Astrocyte (in vitro differentiated cells and primary cell): ENCODE data around the gene TGOLN2.

Experiments
- EZH2 ChIP-seq: IDR thresholded peaks from 2 replicates; pipeline ENCODE4 v1.6.1; 2012; ENCODE audit warnings: mild to moderate bottlenecking, low read length, inconsistent platforms; ENCODE audit not compliant: insufficient read depth
- TF ChIP-seq, protein P1 (sequence below): IDR thresholded peaks from 2 replicates; pipeline ENCODE4 v1.5.1; 2011; ENCODE audit warnings: low read depth, mild to moderate bottlenecking, inconsistent platforms, low read length, moderate library complexity; ENCODE audit not compliant: insufficient read depth

DNA sequence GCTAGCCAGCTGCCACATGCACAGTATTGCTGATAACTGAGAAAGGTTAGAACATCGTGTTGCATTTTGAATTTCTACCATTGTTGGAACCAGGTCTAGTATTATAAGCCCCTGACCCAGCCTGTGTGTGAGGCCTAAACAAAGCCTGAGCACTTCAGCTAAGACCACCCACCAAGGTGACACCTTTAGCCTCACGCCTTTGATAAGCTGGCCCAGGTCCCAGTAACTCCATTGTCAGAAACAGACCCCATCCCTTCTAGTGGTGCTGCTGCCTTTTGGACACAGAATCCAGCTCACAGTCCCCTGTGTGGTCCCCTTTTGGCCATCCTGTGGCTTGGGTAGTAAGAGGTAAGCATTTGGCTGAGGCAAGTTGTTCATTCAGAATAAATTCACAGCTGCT, 28.4 kb upstream of the TGOLN2 start:
- TF ChIP-seq, protein P1, sequence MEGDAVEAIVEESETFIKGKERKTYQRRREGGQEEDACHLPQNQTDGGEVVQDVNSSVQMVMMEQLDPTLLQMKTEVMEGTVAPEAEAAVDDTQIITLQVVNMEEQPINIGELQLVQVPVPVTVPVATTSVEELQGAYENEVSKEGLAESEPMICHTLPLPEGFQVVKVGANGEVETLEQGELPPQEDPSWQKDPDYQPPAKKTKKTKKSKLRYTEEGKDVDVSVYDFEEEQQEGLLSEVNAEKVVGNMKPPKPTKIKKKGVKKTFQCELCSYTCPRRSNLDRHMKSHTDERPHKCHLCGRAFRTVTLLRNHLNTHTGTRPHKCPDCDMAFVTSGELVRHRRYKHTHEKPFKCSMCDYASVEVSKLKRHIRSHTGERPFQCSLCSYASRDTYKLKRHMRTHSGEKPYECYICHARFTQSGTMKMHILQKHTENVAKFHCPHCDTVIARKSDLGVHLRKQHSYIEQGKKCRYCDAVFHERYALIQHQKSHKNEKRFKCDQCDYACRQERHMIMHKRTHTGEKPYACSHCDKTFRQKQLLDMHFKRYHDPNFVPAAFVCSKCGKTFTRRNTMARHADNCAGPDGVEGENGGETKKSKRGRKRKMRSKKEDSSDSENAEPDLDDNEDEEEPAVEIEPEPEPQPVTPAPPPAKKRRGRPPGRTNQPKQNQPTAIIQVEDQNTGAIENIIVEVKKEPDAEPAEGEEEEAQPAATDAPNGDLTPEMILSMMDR: no peak
- TF ChIP-seq EZH2: no peak
